Type B pancreatic cell (in vitro differentiated cells): Measurements from ENCODE around the gene CEP112. TPM values are rescaled to one million over a fixed set of nuclear protein-coding genes. Genes with fewer than 3 reads are reported as not detected.

ENCODE experiments used
- DNase-seq: peaks from one replicate; pipeline ENCODE4 v3.0.0; 2021; ENCODE audit warnings: mixed read lengths; ENCODE audit not compliant: unreplicated experiment; ENCODE audit errors: extremely low spot score
- H3K27ac Mint-ChIP-seq: 2 replicates; pipeline ENCODE4 v1.8.0; 2021; ENCODE audit warnings: mild to moderate bottlenecking, mixed read lengths
- H3K27me3 Mint-ChIP-seq: 2 replicates; pipeline ENCODE4 v1.8.0; 2021; ENCODE audit warnings: mixed read lengths
- H3K36me3 Mint-ChIP-seq: 2 replicates; pipeline ENCODE4 v1.8.0; 2021; ENCODE audit warnings: mixed read lengths
- H3K4me1 Mint-ChIP-seq: one replicate; pipeline ENCODE4 v1.8.0; 2021; ENCODE audit warnings: mixed read lengths; ENCODE audit not compliant: unreplicated experiment
- H3K4me3 Mint-ChIP-seq: 2 replicates; pipeline ENCODE4 v1.8.0; 2021; ENCODE audit warnings: mild to moderate bottlenecking, mixed read lengths
- H3K9me3 Mint-ChIP-seq: 2 replicates; pipeline ENCODE4 v1.8.0; 2021; ENCODE audit warnings: mixed read lengths
- CTCF ChIP-seq: fragments of 200-600 bp; sonication (generic); conservative IDR thresholded peaks from 2 replicates; pipeline ENCODE4 v1.5.0; 2021; ENCODE audit warnings: antibody characterized with exemption, mild to moderate bottlenecking
- total RNA-seq: library from RNA; stranded (reverse); gene quantifications from 2 replicates; pipeline ENCODE4 v1.2.1, GENCODE V29; 2021; ENCODE audit warnings: low replicate concordance

CEP112 gene
- total RNA-seq, 1 donor from 2014 or later: 18.0 TPM

- no peak for TF ChIP-seq CTCF
- no peak for DNase-seq
- Mint-ChIP-seq H3K27me3 (no peaks in the 10 kb centered on the region), H3K27ac (no peak overlapping the region), H3K4me3 (no peak overlapping the region), H3K4me1 (peaks cover 12% of the 10 kb centered on the region), H3K9me3 (peaks cover 4% of the 10 kb centered on the region), H3K36me3 (peaks cover 3% of the 10 kb centered on the region)
Observed at GRCh38 chr17:65670667-65671371, 521.1 kb downstream of the CEP112 start.

GRCh38 chr17:65668211-65668610 is 523.7 kb downstream of the CEP112 start:
- DNase-seq: no peak
- H3K27me3 Mint-ChIP-seq: no peaks in the 10 kb centered on the region
- no peak for TF ChIP-seq CTCF
- peaks cover 12% of the 10 kb centered on the region for H3K4me1 Mint-ChIP-seq
- H3K27ac Mint-ChIP-seq: no peak overlapping the region
- peaks cover 3% of the 10 kb centered on the region for H3K36me3 Mint-ChIP-seq
- H3K9me3 Mint-ChIP-seq: peaks cover 5% of the 10 kb centered on the region
- H3K4me3 Mint-ChIP-seq: no peak overlapping the region

- TF ChIP-seq CTCF: no peak
Observed at GRCh38 chr17:65667656-65668055, 524.3 kb downstream of the CEP112 start.

GRCh38 chr17:65666876-65667321 is 525.0 kb downstream of the CEP112 start:
- Mint-ChIP-seq H3K4me1 (peaks cover 12% of the 10 kb centered on the region), H3K36me3 (peaks cover 3% of the 10 kb centered on the region), H3K4me3 (no peak overlapping the region), H3K9me3 (peaks cover 5% of the 10 kb centered on the region), H3K27me3 (no peaks in the 10 kb centered on the region), H3K27ac (no peak overlapping the region)
- no peak for DNase-seq
- TF ChIP-seq CTCF: no peak

More at GRCh38 chr17:65667656-65668055, 524.3 kb downstream of the CEP112 start:
- H3K9me3 Mint-ChIP-seq: peaks cover 5% of the 10 kb centered on the region
- H3K27me3 Mint-ChIP-seq: no peaks in the 10 kb centered on the region
- no peak for DNase-seq
- H3K36me3 Mint-ChIP-seq: peaks cover 3% of the 10 kb centered on the region
- H3K27ac Mint-ChIP-seq: no peak overlapping the region
- no peak overlapping the region for H3K4me3 Mint-ChIP-seq
- H3K4me1 Mint-ChIP-seq: peaks cover 12% of the 10 kb centered on the region

GRCh38 chr17:65665966-65666365 is 526.0 kb downstream of the CEP112 start:
- no peak for TF ChIP-seq CTCF
- Mint-ChIP-seq H3K27ac (no peak overlapping the region), H3K36me3 (no peaks in the 10 kb centered on the region), H3K4me1 (peaks cover 12% of the 10 kb centered on the region), H3K9me3 (peaks cover 5% of the 10 kb centered on the region), H3K27me3 (no peaks in the 10 kb centered on the region), H3K4me3 (no peak overlapping the region)
- DNase-seq: no peak
